GM19455 (cell line): ENCODE data around the gene BEND3.
"Not testable (repeated sequence)": the region's sequence is repeated elsewhere in the genome, so short reads cannot be mapped to it uniquely, and the experiment has no call there.

Experiments used
- ATAC-seq: cut with Tn5 transposase; IDR thresholded peaks from one replicate; pipeline ENCODE4 v1.9.1; 2021; ENCODE audit not compliant: unreplicated experiment

BEND3 gene

DNA sequence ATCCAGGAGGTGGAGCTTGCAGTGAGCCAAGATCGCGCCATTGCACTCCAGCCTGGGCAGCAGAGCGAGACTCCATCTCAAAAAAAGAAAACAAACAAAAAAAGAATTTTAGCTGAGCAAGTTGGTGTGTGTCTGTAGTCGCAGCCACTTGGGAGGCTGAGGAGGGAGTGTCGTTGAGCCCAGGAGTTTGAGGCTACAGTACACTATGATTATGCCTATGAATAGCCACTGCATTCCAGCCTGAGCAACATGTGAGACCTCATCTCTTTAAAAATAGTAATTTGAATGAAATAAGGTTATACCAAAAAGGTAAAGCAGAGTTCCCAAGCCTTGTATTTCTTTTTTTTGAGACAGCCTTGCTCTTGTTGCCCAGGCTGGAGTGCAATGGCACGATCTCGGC is 67.5 kb downstream of the BEND3 start:
- no peak for ATAC-seq

DNA sequence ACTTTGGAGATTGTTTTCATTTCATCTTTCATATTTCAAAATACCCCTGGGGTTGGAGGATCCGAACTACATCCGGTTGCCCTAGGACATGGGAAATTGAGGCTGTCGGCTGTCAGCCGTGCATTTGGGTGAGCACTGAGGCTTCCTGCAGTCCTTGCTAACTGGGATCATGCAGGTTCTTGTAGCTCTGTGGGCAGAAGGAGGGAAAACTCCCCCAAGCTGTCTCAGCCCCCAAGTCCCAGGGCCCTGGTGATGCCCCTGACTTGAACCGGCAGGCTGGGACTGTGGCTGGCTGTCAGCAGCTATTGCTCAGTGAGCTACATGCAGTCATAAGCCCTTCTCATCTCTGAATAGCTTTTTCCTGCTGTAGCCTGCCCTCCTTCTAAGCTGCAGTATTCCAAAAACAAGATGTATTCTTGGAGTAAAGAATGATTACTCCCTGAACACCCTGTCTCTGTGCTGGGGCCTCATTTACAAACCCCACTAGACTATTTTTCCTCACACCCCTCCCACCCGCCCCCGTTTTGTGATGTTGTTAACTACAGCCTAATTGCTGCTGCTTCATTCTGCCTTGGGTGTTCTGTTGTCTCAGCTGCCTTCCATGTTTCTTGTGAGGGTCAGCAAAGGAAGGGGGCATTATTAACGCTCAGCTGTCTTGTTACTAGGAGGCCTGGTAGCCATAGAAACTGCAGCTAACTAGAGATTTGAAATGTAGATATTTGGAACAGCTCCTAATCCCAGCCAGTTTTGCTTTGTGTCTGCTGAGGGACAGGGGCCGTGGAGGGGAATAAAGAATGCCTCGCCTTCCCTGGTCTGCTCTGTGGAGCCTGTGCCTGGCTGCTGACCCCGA is 69.3 kb downstream of the BEND3 start:
- ATAC-seq, result no peak

DNA sequence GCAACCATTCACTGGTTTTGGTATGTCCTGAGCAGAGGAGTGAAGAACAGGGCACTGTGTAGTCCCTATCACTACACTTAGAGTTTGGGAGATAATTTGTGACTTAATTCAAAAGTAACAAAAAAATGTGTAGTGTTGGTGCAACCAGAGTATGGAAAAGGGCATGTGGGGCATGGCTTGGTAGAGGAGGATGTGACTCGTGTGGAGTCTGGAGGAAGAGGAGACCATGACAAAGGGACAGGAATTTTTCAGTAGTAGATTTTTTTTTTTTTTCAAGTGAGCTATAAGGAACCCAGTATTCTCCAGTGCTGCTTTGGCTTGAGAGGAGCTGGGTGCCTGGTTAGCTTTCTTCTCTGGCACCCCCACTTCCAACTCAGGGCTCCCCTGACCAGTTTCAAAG is 82.2 kb downstream of the BEND3 start:
- no peak for ATAC-seq

DNA sequence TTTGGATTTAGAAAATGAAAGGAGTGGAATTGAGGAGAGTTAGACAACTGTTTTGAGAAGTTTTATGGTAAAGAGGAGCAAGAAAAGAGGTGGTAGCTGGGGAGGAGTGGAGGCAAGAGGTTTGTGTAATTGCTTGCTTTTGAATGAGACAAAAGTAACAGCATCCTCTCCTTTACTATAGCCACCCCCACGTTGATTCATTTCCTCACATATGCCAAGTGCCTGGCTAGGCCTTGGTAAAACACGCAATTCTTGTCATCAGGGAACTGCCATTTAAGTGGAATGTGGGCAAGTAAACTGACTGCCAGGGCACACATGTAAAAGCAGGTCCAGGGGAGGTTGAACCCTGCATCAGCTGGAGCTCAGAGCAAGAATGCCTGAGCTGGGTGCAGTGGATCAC is 83.3 kb downstream of the BEND3 start:
- no peak for ATAC-seq

DNA sequence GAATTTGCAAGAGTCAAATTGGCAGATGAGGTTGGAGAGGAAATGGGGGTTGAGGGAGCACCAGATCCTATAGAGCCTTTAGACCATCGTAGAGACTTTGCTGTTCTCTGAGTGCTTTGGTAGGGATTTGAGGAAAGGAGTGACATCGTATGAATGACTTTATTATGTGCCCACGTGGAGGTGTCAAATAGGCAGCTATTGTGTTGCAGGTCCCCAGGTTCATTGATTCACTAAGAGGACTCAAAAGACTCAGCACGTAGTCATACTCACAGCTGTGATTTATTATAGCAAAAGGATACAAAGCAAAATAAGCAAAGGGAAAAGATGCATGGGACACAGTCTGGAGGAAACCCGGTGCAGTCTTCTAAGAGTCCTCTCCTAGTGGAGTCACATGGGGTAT is 85.2 kb downstream of the BEND3 start:
- no peak for ATAC-seq

DNA sequence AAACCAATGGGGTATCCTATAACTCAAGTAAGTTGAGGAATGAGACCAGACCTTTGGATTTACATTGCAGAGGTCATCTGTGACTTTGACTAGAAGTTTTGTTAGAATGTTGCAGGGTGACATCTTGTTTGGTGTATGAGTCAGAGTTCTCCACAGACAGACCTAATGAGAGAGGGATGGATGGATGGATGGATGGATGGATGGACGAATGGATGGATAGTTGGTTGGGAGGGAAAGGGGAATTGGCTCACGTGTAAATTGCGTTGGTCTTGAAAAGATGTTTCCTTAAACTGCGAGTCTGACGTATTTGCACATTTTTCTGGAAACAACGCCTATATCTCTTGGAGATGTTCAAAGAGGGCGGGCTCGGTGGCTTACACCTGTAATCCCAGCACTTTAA is 88.3 kb downstream of the BEND3 start:
- ATAC-seq, result no peak

DNA sequence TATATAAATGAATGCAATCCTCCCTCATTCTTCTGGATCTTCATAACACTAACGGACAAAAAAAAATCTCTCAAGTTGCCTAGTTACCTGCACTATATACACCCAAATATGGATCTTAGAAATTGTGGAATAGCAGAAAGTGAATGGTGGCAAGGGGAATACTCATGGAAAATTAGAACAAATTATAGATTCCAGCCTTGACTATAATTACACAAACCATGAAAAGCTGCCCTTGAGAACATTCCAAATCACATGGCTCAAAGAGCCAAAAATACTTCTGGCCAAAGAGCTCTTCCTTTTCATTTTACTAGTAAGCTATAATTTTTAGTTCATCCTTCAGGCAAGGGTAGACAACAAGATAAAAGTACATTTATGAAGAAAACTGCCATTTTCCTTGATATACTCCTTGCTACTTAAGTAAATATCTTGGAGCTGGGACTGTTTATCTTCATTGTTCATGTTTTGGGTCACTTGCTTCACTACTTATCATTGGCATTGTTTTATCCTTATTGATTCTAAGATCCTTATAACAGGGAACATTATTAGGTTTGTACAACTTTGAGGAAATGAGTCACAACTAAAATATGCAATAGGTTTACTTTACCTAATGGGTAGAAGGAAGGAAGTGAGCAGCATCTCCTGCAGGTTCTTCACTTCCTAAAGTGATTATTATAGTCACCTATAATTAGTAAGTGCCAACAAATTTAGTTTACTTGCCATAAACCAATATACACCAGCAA is 93.7 kb downstream of the BEND3 start:
- ATAC-seq, result no peak

DNA sequence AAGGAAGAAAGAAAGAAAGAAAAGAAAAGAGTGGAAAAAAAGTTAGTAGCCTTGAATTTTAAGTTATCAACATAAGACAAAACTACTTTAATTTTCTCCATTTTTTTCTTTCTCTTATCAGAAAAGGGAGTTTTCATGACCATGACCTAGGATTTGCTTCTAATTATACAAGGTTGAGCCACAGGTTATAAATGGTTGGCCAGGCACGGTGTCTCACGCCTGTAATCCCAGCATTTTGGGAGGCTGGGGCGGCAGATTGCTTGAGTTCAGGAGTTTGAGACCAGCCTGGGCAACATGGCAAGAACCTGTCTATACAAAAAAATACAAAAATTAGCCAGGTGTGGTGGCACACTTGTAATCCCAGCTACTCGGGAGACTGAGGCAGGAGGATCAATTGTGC is 95.1 kb downstream of the BEND3 start:
- no peak for ATAC-seq

DNA sequence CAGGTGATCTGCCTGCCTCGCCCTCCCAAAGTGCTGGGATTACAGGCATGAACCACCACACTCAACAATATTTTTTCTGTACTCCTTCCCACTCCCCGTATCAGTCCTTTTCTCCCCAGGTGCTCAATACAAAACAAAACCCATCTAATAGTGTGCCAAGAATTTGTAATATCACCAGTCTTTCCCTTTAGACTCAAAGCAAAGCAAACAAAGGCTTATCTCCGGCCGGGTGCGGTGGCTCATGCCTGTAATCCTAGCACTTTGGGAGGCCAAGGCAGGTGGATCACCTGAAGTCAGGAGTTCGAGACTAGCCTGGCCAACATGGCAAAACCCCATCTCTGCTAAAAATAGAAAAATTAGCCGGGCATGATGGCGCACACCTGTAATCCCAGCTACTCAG is 95.7 kb downstream of the BEND3 start:
- not testable (repeated sequence) for ATAC-seq

DNA sequence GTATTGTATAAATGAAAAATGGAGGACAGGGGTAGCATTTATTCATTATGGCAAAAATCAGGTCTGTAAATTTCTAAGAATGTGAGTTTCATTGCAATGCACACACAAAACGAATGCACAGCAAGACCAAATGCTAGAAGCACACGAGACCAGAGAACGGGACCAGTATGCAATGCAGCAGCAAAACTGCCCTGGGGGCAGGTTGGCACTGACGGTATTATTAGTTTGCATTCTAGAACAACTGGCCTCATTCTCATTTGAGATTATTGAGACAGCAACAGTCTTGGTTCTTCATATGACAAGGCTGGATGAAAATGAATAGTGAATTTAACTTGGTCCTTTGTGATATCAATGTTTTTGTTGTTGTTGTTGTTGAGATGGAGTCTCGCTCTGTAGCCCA is 96.3 kb downstream of the BEND3 start:
- ATAC-seq, result no peak
